Left lung (tissue), 10 donors: Measurements from ENCODE around the gene HTR3B. TPM values are rescaled to one million over a fixed set of nuclear protein-coding genes. Genes with fewer than 3 reads are reported as not detected.
"Not testable (repeated sequence)": the region's sequence is repeated elsewhere in the genome, so short reads cannot be mapped to it uniquely, and the experiment has no call there.

Experiments
- ATAC-seq: fragments of 200-7000 bp; cut with Tn5 transposase; one replicate; pipeline ENCODE4 v1.9.1; 2020; ENCODE audit warnings: moderate library complexity
- DNase-seq, 4 donors: peaks; one replicate each; pipeline ENCODE4 v3.0.0-alpha.2; 2013 to 2020
- H3K27ac ChIP-seq, 2 donors: fragments of 200-600 bp; sonication (generic) in 1 of 2; one replicate each; pipeline versions ENCODE4 v1.5.0 to v1.8.0; 2020 to 2021
- H3K27me3 ChIP-seq, 2 donors: fragments of 200-600 bp; sonication (generic) in 1 of 2; one replicate each; pipeline versions ENCODE4 v1.5.0 to v1.8.0; 2020 to 2021
- H3K36me3 ChIP-seq, 2 donors: fragments of 200-600 bp; sonication (generic) in 1 of 2; one replicate each; pipeline versions ENCODE4 v1.5.0 to v1.8.0; 2020 to 2021
- H3K4me1 ChIP-seq, 2 donors: fragments of 200-600 bp; one replicate each; pipeline ENCODE4 v1.8.0; 2021
- H3K4me3 ChIP-seq, 2 donors: fragments of 200-600 bp; sonication (generic) in 1 of 2; one replicate each; pipeline versions ENCODE4 v1.5.0 to v1.8.0; 2020 to 2021; ENCODE audit warnings: mild to moderate bottlenecking in 1 of 2
- H3K9me3 ChIP-seq, 2 donors: fragments of 200-600 bp; sonication (generic) in 1 of 2; one replicate each; pipeline versions ENCODE4 v1.5.0 to v1.8.0; 2020 to 2021
- intact Hi-C, 2 donors: fragments of 100-400 bp; cut with DNase I; formaldehyde crosslinking; loops; one replicate each; pipeline versions ENCODE4 v1.11.2 to v1.14.2; 2022
- polyA plus RNA-seq, 6 donors: library from polyadenylated mRNA; unstranded; fragments of 120-200 nt; gene quantifications; one replicate each; pipeline ENCODE4 v1.2.1, GENCODE V29; 2013; ENCODE audit not compliant: insufficient read length in 6 of 6
- total RNA-seq, 2 donors: library from RNA; stranded (reverse); fragmentation: NEBNext Ultra II Directional; extraction: Animal tissue kit (Norgen Biotek cat#: 25700); gene quantifications; one replicate each; pipeline ENCODE4 v1.2.1, GENCODE V29; 2021
- TF ChIP-seq, protein P1 (sequence below), 2 donors: fragments of 200-600 bp; sonication (generic) in 1 of 2; IDR thresholded peaks; one replicate each; pipeline versions ENCODE4 v1.5.0 to v1.8.0; 2021; ENCODE audit warnings: antibody characterized with exemption in 2 of 2
- donor health status: DM: no; HTN: yes; CAD: no.
- donor health status: DM: no; HTN: no; CAD: no.

The HTR3B gene
- total and polyA plus RNA-seq, 8 donors = 0.10 to 0.21 (median 0.15) TPM; not detected in 2

DNA sequence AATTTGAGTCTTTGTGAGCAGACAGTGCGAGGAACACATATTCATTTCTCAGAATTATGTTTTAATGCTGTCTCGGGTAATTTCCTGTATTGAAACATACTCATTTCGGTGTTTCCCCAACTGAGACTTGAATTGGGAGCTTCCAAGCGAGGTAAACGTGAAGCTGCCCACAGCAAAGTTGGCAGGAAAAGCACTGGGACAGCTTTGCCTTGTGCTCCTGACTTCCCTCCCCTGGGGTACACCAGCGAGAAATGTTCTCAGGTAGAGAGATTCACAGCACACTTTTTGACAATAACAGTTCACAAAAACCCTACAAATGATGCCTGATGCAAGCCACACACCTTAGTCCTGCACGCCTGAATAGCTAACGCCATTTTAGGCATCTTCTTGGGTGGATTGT, 3.1 kb downstream of the HTR3B start:
- ATAC-seq (no peak), DNase-seq (no peak)
- Histone ChIP-seq H3K9me3 (no peaks in the 10 kb centered on the region), H3K4me1 (no peaks in the 10 kb centered on the region), H3K36me3 (no peaks in the 10 kb centered on the region), H3K27ac (no peak overlapping the region), H3K4me3 (no peak overlapping the region), H3K27me3 (peaks cover 0 to 22% of the 10 kb centered on the region in 2 donors)
- intact Hi-C loops = no loop called here
- TF ChIP-seq, protein P1, sequence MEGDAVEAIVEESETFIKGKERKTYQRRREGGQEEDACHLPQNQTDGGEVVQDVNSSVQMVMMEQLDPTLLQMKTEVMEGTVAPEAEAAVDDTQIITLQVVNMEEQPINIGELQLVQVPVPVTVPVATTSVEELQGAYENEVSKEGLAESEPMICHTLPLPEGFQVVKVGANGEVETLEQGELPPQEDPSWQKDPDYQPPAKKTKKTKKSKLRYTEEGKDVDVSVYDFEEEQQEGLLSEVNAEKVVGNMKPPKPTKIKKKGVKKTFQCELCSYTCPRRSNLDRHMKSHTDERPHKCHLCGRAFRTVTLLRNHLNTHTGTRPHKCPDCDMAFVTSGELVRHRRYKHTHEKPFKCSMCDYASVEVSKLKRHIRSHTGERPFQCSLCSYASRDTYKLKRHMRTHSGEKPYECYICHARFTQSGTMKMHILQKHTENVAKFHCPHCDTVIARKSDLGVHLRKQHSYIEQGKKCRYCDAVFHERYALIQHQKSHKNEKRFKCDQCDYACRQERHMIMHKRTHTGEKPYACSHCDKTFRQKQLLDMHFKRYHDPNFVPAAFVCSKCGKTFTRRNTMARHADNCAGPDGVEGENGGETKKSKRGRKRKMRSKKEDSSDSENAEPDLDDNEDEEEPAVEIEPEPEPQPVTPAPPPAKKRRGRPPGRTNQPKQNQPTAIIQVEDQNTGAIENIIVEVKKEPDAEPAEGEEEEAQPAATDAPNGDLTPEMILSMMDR (IDR thresholded peaks at IDR 0.05) = no peak

DNA sequence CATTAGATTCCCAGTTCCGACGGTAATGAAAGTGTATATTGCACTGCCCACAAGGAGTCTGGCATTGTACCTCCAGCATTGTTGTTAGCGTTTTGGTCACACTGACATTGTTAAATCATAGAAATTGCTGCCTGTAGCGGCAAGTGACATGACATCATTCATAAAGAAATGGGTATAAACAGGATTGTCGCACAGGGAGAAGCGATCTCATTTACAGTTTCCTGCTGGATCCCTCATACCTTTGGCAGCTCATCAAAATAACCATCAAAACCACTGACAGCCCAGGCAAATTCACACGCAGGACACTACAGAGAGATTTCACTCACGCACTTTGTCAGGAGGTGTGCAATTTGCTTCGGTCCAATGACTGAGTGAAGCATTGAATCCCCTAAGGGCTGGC, 3.5 kb downstream of the HTR3B start:
- Histone ChIP-seq H3K4me3 (no peak overlapping the region), H3K27me3 (peaks cover 0 to 19% of the 10 kb centered on the region in 2 donors), H3K9me3 (no peaks in the 10 kb centered on the region), H3K36me3 (no peaks in the 10 kb centered on the region), H3K4me1 (no peaks in the 10 kb centered on the region), H3K27ac (no peak overlapping the region)
- intact Hi-C loops = no loop called here
- DNase-seq = no peak
- no peak for ATAC-seq
- TF ChIP-seq, protein P1 (IDR thresholded peaks at IDR 0.05) = no peak

DNA sequence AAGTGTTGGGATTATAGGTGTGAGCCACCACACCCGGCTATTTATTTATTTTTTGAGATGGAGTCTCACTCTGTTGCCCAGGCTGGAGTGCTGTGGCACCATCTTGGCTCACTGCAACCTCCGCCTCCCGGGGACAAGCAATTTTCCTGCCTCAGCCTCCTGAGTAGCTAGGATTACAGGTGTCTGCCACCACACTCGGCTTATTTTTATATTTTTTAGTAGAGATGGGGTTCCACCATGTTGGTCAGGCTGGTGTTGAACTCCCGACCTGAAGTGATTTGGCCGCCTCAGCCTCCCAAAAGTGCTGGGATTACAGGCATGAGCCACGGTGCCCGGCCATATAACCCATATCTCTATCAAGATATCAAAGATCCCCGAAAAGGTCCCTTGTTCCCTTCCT, 6.9 kb downstream of the HTR3B start:
- ATAC-seq, intact Hi-C loops, H3K4me3 ChIP-seq, H3K27ac ChIP-seq, DNase-seq, H3K36me3 ChIP-seq, H3K4me1 ChIP-seq, H3K9me3 ChIP-seq: not testable (repeated sequence)
- H3K27me3 ChIP-seq = peaks cover 0 to 18% of the 10 kb centered on the region in 2 donors

DNA sequence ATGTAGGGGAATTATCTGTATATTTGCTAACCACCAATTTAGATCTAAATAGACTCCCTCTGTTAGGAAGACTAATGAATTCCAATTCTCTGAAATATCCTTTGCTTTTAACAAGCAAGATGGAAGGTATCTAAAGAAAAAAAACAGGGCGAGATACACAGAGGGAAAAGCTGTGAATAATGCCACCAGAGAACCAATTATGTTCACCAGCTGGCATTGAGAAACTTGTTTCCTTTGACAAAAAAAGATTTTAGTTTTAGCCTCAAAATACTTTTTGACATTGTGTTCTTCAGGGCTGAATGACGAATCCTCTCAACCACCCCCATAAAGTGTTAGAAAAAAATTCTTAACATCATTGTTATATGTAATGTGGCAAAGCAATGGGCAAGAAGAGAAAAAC, 19.0 kb downstream of the HTR3B start:
- H3K4me1 ChIP-seq = no peaks in the 10 kb centered on the region
- no peak for ATAC-seq
- no peak overlapping the region for H3K27ac ChIP-seq
- H3K4me3 ChIP-seq = no peak overlapping the region
- H3K27me3 ChIP-seq = peaks cover 4 to 16% of the 10 kb centered on the region in 2 donors
- H3K36me3 ChIP-seq = no peaks in the 10 kb centered on the region
- no peak for DNase-seq
- no peaks in the 10 kb centered on the region for H3K9me3 ChIP-seq
- TF ChIP-seq, protein P1 (IDR thresholded peaks at IDR 0.05) = no peak
- intact Hi-C loops = no loop called here

DNA sequence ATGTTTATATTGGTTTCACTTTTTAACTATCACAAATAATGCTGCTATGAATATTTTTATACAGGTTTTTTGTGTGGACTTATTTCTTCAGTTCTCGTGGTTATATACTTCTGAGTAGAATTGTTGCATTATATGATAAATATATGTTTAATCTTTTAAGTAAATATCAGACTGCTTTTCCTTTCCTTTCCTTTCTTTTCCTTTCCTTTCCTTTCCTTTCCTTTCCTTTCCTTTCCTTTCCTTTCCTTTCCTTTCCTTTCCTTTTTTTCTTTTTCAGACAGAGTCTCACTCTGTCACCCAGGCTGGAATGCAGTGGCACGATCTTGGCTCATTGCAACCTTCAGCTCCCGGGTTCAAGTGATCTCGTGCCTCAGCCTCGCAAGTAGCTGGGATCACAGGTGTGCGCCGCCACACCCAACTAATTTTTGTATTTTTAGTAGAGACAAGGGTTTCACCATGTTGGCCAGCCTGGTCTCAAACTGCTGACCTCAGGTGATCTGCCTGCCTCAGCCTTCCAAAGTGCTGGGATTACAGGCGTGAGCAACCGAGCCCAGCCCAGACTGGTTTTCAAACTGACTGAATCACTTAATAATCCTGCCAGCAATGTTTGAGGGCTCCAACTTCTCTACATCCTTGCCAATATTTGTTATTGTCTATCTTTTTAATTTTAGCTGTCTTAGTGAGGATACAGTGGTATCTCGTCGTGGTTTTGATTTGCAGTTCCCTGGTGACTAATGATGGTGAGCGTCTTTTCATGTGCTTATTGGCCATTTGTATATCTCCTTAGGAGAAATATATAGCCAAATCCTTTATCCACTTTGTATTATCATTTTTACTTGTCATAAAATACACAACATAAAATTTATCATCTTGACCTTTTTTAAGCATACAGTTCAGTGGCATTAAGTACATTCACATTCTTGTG, 21.9 kb downstream of the HTR3B start:
- intact Hi-C loops = no loop called here
- Histone ChIP-seq H3K27me3 (peaks cover 4 to 16% of the 10 kb centered on the region in 2 donors), H3K27ac (no peak overlapping the region), H3K4me1 (no peaks in the 10 kb centered on the region), H3K4me3 (no peak overlapping the region), H3K9me3 (no peaks in the 10 kb centered on the region), H3K36me3 (no peaks in the 10 kb centered on the region)
- no peak for DNase-seq
- TF ChIP-seq, protein P1 (IDR thresholded peaks at IDR 0.05) = no peak
- ATAC-seq = no peak
